GM10266 (cell line): ENCODE results near the gene SCUBE3.

Experiments used
- DNase-seq: peaks from one replicate; pipeline ENCODE4 v3.0.0; 2012; ENCODE audit errors: extremely low spot score
- TF ChIP-seq, protein P1 (sequence below): IDR thresholded peaks from 2 replicates; pipeline ENCODE4 v1.5.1; 2012; ENCODE audit warnings: mild to moderate bottlenecking, low read depth; ENCODE audit not compliant: control insufficient read depth, insufficient read depth; ENCODE audit errors: missing control alignments

Gene SCUBE3

GRCh38 chr6:35186571-35186970, 27.2 kb upstream of the SCUBE3 start:
- TF ChIP-seq, protein P1, sequence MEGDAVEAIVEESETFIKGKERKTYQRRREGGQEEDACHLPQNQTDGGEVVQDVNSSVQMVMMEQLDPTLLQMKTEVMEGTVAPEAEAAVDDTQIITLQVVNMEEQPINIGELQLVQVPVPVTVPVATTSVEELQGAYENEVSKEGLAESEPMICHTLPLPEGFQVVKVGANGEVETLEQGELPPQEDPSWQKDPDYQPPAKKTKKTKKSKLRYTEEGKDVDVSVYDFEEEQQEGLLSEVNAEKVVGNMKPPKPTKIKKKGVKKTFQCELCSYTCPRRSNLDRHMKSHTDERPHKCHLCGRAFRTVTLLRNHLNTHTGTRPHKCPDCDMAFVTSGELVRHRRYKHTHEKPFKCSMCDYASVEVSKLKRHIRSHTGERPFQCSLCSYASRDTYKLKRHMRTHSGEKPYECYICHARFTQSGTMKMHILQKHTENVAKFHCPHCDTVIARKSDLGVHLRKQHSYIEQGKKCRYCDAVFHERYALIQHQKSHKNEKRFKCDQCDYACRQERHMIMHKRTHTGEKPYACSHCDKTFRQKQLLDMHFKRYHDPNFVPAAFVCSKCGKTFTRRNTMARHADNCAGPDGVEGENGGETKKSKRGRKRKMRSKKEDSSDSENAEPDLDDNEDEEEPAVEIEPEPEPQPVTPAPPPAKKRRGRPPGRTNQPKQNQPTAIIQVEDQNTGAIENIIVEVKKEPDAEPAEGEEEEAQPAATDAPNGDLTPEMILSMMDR: no peak
- DNase-seq: no peak

- TF ChIP-seq, protein P1: no peak
- DNase-seq: no peak
Observed at GRCh38 chr6:35188886-35189285, 24.9 kb upstream of the SCUBE3 start.

- DNase-seq: no peak
- TF ChIP-seq, protein P1: no peak
Observed at GRCh38 chr6:35190306-35190705, 23.4 kb upstream of the SCUBE3 start.

- TF ChIP-seq, protein P1: no peak
Observed at GRCh38 chr6:35191889-35192288, 21.9 kb upstream of the SCUBE3 start.

DNA sequence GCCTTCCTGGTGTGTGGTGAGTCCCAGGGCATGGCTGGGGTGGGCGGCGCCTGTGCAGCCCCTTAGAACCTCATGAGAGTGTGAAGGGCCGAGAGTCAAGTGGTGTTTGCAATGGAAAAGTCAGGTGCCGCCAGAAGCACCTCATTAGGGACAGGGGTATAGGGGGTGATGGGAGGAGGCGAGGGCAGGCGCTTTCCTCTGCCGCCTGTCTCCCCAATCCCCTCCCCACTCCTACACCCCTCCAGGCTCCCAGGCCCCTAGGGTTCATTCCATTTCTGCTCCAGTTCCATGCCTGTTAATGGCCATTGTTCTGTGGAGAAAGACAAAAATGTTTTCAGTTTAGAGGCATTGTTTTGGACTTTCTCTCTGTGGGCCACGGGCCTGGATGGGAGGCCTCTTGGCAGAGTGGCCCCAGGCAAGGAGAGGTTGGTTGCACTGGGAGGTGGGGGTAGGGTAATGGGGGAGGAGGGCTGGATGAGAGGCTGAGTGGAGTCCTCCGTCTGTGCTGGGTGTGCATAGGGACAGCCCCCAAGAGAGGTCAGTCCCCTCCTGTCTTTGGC, 21.4 kb upstream of the SCUBE3 start:
- TF ChIP-seq, protein P1: no peak
- DNase-seq: no peak

More at GRCh38 chr6:35191889-35192288, 21.9 kb upstream of the SCUBE3 start:
- no peak for DNase-seq

DNA sequence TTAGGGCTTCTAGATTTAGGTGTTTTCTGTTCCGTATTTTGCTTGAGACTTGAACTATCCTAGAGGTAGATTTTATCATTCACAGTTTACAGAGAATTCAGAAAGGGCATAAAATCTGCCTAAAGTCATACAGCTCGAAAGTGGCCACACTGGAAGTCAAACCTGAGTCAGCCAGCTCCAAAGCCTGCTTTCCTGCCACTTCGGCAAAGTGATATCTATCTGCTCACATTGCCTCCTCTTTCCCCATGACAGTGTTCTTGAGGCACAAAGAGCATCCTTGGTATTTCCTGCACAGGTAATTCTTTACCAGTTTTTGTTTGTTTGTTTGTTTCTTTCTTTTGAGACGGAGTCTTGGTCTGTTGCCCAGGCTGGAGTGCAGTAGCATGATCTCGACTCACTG, 19.4 kb upstream of the SCUBE3 start:
- TF ChIP-seq, protein P1: no peak

GRCh38 chr6:35195120-35195780, 18.5 kb upstream of the SCUBE3 start:
- no peak for DNase-seq
- TF ChIP-seq, protein P1: no peak

More for the DNA sequence above, 19.4 kb upstream of the SCUBE3 start:
- no peak for DNase-seq
